ENCODE measurements around the gene HSPB8.

Gene HSPB8

DNA sequence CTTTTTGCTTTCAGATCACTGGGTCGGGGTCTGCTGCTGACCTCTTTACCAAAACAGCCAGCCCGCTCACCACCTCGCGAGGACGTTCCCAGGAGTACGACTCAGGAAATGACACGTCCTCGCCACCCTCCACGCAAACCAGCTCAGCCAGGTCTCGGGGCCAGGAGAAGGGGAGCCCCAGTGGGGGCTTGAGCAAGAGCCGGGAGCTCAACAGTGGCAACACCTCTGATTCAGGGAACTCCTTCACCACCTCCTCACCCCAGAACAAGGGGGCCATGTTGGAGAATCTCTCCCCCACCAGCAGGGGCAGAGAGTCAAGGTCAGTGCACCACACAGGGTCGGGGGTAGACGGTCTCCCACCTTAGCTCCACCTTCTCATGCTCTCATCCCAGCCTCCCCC lies 33.4 kb upstream of the HSPB8 start:
- CTCF ChIA-PET: no interaction called here
- DNase-seq (ENCODE audit: extremely low spot score): no peak
- TF ChIP-seq, protein P1, sequence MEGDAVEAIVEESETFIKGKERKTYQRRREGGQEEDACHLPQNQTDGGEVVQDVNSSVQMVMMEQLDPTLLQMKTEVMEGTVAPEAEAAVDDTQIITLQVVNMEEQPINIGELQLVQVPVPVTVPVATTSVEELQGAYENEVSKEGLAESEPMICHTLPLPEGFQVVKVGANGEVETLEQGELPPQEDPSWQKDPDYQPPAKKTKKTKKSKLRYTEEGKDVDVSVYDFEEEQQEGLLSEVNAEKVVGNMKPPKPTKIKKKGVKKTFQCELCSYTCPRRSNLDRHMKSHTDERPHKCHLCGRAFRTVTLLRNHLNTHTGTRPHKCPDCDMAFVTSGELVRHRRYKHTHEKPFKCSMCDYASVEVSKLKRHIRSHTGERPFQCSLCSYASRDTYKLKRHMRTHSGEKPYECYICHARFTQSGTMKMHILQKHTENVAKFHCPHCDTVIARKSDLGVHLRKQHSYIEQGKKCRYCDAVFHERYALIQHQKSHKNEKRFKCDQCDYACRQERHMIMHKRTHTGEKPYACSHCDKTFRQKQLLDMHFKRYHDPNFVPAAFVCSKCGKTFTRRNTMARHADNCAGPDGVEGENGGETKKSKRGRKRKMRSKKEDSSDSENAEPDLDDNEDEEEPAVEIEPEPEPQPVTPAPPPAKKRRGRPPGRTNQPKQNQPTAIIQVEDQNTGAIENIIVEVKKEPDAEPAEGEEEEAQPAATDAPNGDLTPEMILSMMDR (IDR thresholded peaks at IDR 0.05; ENCODE audit: control extremely low read depth, extremely low read depth, low read depth, missing control alignments): no peak
- POLR2A ChIA-PET: no interaction called here

- no peak for DNase-seq (ENCODE audit: extremely low spot score)
- ChIA-PET CTCF (interaction anchor here (1.1 kb wide), 1 partner anchor 9 kb away, joined by 3 read pairs; no protein-coding TSS in a partner anchor), POLR2A (no interaction called here)
- TF ChIP-seq, protein P1 (IDR thresholded peaks at IDR 0.05; ENCODE audit: control extremely low read depth, extremely low read depth, low read depth, missing control alignments): no peak
Observed at GRCh38 chr12:119147847-119148448, 30.8 kb upstream of the HSPB8 start.

- TF ChIP-seq, protein P1 (IDR thresholded peaks at IDR 0.05; ENCODE audit: control extremely low read depth, extremely low read depth, low read depth, missing control alignments): no peak
- no peak for DNase-seq (ENCODE audit: extremely low spot score)
- ChIA-PET CTCF (no interaction called here), POLR2A (no interaction called here)
Observed at GRCh38 chr12:119149270-119149669, 29.5 kb upstream of the HSPB8 start.

- no peak for DNase-seq (ENCODE audit: extremely low spot score)
- CTCF ChIA-PET: interaction anchor here (0.7 kb wide), 1 partner anchor 16 kb away, joined by 3 read pairs; no protein-coding TSS in a partner anchor
- TF ChIP-seq, protein P1 (IDR thresholded peaks at IDR 0.05; ENCODE audit: control extremely low read depth, extremely low read depth, low read depth, missing control alignments): no peak
- POLR2A ChIA-PET: no interaction called here
Observed at GRCh38 chr12:119151445-119152026, 27.2 kb upstream of the HSPB8 start.

- ChIA-PET CTCF (no interaction called here), POLR2A (no interaction called here)
- DNase-seq (ENCODE audit: extremely low spot score): no peak
- TF ChIP-seq, protein P1 (IDR thresholded peaks at IDR 0.05; ENCODE audit: control extremely low read depth, extremely low read depth, low read depth, missing control alignments): no peak
Observed at GRCh38 chr12:119153477-119154434, 25.0 kb upstream of the HSPB8 start.

DNA sequence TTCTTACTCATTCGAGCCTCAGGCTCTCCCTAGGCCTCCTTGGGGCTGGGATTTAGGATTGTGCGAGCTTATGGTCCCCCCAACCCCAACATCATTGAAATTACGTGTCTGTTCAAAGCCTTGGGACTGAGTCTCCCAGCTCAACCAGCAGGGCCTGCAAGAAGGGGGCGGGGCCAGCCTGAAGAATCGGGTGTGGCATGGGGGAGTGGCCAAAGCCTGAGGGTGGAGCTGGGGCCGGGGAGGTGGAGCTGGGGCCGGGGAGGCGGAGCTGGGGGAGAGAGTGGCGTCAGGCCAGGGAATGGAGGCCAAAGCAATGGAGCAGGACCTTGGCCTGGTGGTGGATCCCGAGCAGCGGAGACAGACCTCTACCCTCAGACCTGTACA lies 24.3 kb upstream of the HSPB8 start:
- CTCF ChIA-PET: no interaction called here

More for the DNA sequence above, 24.3 kb upstream of the HSPB8 start:
- no peak for DNase-seq (ENCODE audit: extremely low spot score)
- TF ChIP-seq, protein P1 (IDR thresholded peaks at IDR 0.05; ENCODE audit: control extremely low read depth, extremely low read depth, low read depth, missing control alignments): no peak
- POLR2A ChIA-PET: no interaction called here
